Measurements from ENCODE around the gene BRK1. TPM values are rescaled to one million over a fixed set of nuclear protein-coding genes. Genes with fewer than 3 reads are reported as not detected.
"Not testable (repeated sequence)": the region's sequence is repeated elsewhere in the genome, so short reads cannot be mapped to it uniquely, and the experiment has no call there.

The BRK1 gene
- polyA plus RNA-seq, 1 donor: 127 TPM

- DNase-seq (ENCODE audit: low read depth): not testable (repeated sequence)
These were observed 60.7 kb downstream of the BRK1 start for GRCh38 chr3:10176150-10176549.

Other genes starting within 250 kb of the BRK1 start
- gene CIDEC, start 235.4 kb upstream of the BRK1 start, polyA plus RNA-seq (ENCODE audit: insufficient read length): 0.22 TPM
- gene JAGN1, start 225.1 kb upstream of the BRK1 start, polyA plus RNA-seq (ENCODE audit: insufficient read length): 31.7 TPM
- gene IL17RE, start 212.8 kb upstream of the BRK1 start, polyA plus RNA-seq (ENCODE audit: insufficient read length): 1.8 TPM
- 28.4 TPM for gene IL17RC, start 198.6 kb upstream of the BRK1 start, polyA plus RNA-seq (ENCODE audit: insufficient read length)
- 36.7 TPM for gene CRELD1, start 181.8 kb upstream of the BRK1 start, polyA plus RNA-seq (ENCODE audit: insufficient read length)
- 2.3 TPM for gene PRRT3, start 163.3 kb upstream of the BRK1 start, polyA plus RNA-seq (ENCODE audit: insufficient read length)
- gene EMC3, start 128.8 kb upstream of the BRK1 start, polyA plus RNA-seq (ENCODE audit: insufficient read length): 37.4 TPM
- 6.9 TPM for gene FANCD2, start 89.2 kb upstream of the BRK1 start, polyA plus RNA-seq (ENCODE audit: insufficient read length)
- 0.30 TPM for gene FANCD2OS, start 7.4 kb upstream of the BRK1 start, polyA plus RNA-seq (ENCODE audit: insufficient read length)
- 43.8 TPM for gene VHL, start 26.1 kb downstream of the BRK1 start, polyA plus RNA-seq (ENCODE audit: insufficient read length)
- gene IRAK2, start 49.2 kb downstream of the BRK1 start, polyA plus RNA-seq (ENCODE audit: insufficient read length): 0.94 TPM
- 15.6 TPM for gene TATDN2, start 132.8 kb downstream of the BRK1 start, polyA plus RNA-seq (ENCODE audit: insufficient read length)
- 0.89 TPM for gene GHRL, start 177.3 kb downstream of the BRK1 start, polyA plus RNA-seq (ENCODE audit: insufficient read length)
- gene SEC13, start 205.4 kb downstream of the BRK1 start, polyA plus RNA-seq (ENCODE audit: insufficient read length): 99.7 TPM

All from forelimb muscle (tissue), 1 donor.